Transverse colon (tissue), 4 donors: ENCODE results near the gene WASF2. TPM values are rescaled to one million over a fixed set of nuclear protein-coding genes. Genes with fewer than 3 reads are reported as not detected.
A peak's percentile ranks its signal among the peaks of the same experiment; 100 is the strongest.

Experiments used
- DNase-seq: peaks from one replicate; pipeline ENCODE4 v3.0.0-alpha.2; 2019
- H3K27ac ChIP-seq, 4 donors: fragments of 200-600 bp; sonication (generic); 2 replicates each; pipeline ENCODE4 v1.5.1; 2016 to 2018; ENCODE audit warnings: inconsistent platforms in 4 of 4
- H3K27me3 ChIP-seq: fragments of 200-600 bp; sonication (generic); 2 replicates; pipeline ENCODE4 v1.5.1; 2017; ENCODE audit warnings: inconsistent platforms
- H3K36me3 ChIP-seq, 4 donors: fragments of 200-600 bp; sonication (generic); 2 replicates each; pipeline ENCODE4 v1.5.1; 2017 to 2019; ENCODE audit warnings: inconsistent platforms in 4 of 4
- H3K4me1 ChIP-seq, 4 donors: fragments of 200-600 bp; sonication (generic); 2 replicates each; pipeline ENCODE4 v1.5.1; 2017 to 2020; ENCODE audit warnings: inconsistent platforms in 4 of 4
- H3K4me3 ChIP-seq, 4 donors: fragments of 200-600 bp; sonication (generic); 1 replicate in 1 of 4; 2 replicates in 3 of 4; pipeline versions ENCODE4 v1.5.1 to v1.6.1; 2017 to 2019; ENCODE audit warnings: inconsistent platforms in 4 of 4
- H3K9me3 ChIP-seq, 2 donors: fragments of 200-600 bp; sonication (generic); 2 replicates each; pipeline ENCODE4 v1.5.1; 2017 to 2019; ENCODE audit warnings: inconsistent platforms in 2 of 2
- EP300 ChIP-seq: sonication (generic); formaldehyde crosslinking; IDR thresholded peaks from one replicate; pipeline ENCODE4 v1.6.1; 2017; ENCODE audit warnings: antibody characterized with exemption, low read depth
- POLR2A ChIP-seq: fragments of 450-650 bp; IDR thresholded peaks from one replicate; pipeline ENCODE4 v1.6.1; 2016; ENCODE audit warnings: antibody characterized with exemption, mild to moderate bottlenecking, moderate library complexity
- POLR2AphosphoS5 ChIP-seq, 3 donors: sonication (generic); formaldehyde crosslinking; IDR thresholded peaks; one replicate each; pipeline ENCODE4 v1.6.1; 2016; ENCODE audit warnings: antibody characterized with exemption in 3 of 3
- WGBS, 2 donors: methylation state at CpG; one replicate each; pipeline ENCODE4 v1.1.5; 2018; ENCODE audit warnings: low coverage in 1 of 2; 5-methylcytosine and 5-hydroxymethylcytosine counted together
- in situ Hi-C, 4 donors: fragments of 200-750 bp; cut with MboI; loops; one replicate each; pipeline versions ENCODE4 v1.15.0 to v1.15.1; 2017; ENCODE audit warnings: low sequenced_read_pairs in 3 of 4, low pct_ligation_motif_present in 1 of 4, low pct_unique_long_range_greater_than_20kb in 1 of 4
- intact Hi-C: fragments of 100-400 bp; cut with DNase I; formaldehyde crosslinking; loops from one replicate; pipeline ENCODE4 v1.15.1; 2023; ENCODE audit warnings: low total_unique reads
- total RNA-seq, 4 donors: library from RNA; depleted of rRNA; stranded (reverse); fragments of >200 nt; gene quantifications; one replicate each; pipeline ENCODE4 v1.1.0, GENCODE V29; 2016
- TF ChIP-seq, protein P1 (sequence below), 5 experiments: fragments of 200-600 bp in 3 of 5; fragments of 450-650 bp in 2 of 5; sonication (generic) in 3 of 5; IDR thresholded peaks; 1 replicate in 2 of 5; 2 replicates in 3 of 5; pipeline ENCODE4 v1.5.1; 2016 to 2017; ENCODE audit warnings: antibody characterized with exemption in 5 of 5, inconsistent platforms in 3 of 5, mild to moderate bottlenecking in 2 of 5, moderate library complexity in 1 of 5

WASF2 gene
- total RNA-seq, 4 donors from 2014 or later = 34.6 to 114 (median 60.9) TPM

DNA sequence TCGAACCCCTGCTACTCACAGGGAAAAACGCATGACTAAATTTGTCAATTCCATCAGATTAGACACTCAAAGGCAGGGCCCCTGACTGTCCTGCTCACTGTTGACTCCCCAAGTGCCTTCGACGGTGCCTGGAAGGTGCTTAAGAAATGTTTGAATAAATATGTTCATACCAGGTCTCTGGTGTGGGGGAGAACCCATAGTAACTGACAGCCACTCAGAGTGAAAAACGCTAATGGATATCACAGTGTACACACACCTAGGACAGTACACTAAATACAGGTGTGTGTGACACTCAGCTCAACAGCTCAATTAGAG, 39.7 kb upstream of the WASF2 start:
- no peak overlapping the region for H3K4me3 ChIP-seq
- no peak for TF ChIP-seq EP300
- TF ChIP-seq, protein P1, sequence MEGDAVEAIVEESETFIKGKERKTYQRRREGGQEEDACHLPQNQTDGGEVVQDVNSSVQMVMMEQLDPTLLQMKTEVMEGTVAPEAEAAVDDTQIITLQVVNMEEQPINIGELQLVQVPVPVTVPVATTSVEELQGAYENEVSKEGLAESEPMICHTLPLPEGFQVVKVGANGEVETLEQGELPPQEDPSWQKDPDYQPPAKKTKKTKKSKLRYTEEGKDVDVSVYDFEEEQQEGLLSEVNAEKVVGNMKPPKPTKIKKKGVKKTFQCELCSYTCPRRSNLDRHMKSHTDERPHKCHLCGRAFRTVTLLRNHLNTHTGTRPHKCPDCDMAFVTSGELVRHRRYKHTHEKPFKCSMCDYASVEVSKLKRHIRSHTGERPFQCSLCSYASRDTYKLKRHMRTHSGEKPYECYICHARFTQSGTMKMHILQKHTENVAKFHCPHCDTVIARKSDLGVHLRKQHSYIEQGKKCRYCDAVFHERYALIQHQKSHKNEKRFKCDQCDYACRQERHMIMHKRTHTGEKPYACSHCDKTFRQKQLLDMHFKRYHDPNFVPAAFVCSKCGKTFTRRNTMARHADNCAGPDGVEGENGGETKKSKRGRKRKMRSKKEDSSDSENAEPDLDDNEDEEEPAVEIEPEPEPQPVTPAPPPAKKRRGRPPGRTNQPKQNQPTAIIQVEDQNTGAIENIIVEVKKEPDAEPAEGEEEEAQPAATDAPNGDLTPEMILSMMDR (IDR thresholded peaks at IDR 0.05) = no peak
- no peak for TF ChIP-seq POLR2A
- TF ChIP-seq POLR2AphosphoS5 (IDR thresholded peaks at IDR 0.05) = no peak
- H3K27me3 ChIP-seq = no peaks in the 10 kb centered on the region
- intact Hi-C loops = no loop called here
- WGBS, 2 donors = 67 to 94% methylated on average over 1 to 5 of the region's 5 CpGs
- DNase-seq = no peak
- no peaks in the 10 kb centered on the region for H3K9me3 ChIP-seq
- H3K36me3 ChIP-seq = peaks cover 0 to 4% (median 0%) of the 10 kb centered on the region in 4 donors
- in situ Hi-C loops = no loop called here
- H3K4me1 ChIP-seq = peaks cover 35 to 52% (median 43%) of the 10 kb centered on the region in 4 donors
- peak overlapping the region; percentile 86 to 98 (median 90) for H3K27ac ChIP-seq

- WGBS, 2 donors = 19 to 45% methylated on average over 7 to 17 of the region's 17 CpGs
- Histone ChIP-seq H3K4me1 (peaks cover 35 to 53% (median 44%) of the 10 kb centered on the region in 4 donors), H3K36me3 (peaks cover 0 to 4% (median 0%) of the 10 kb centered on the region in 4 donors), H3K9me3 (no peaks in the 10 kb centered on the region), H3K4me3 (peak overlapping the region in 3 of 4 donors; percentile 32 to 55 (median 50)), H3K27ac (peak overlapping the region; percentile 86 to 98 (median 90)), H3K27me3 (no peaks in the 10 kb centered on the region)
- intact Hi-C loops = no loop called here
- TF ChIP-seq, protein P1 (IDR thresholded peaks at IDR 0.05) = no peak
- TF ChIP-seq POLR2AphosphoS5 (IDR thresholded peaks at IDR 0.05) (peak in 1 of 3 donors; percentile 10), POLR2A (no peak), EP300 (no peak)
- peak; percentile 49 for DNase-seq
- in situ Hi-C loops = no loop called here
Observed at GRCh38 chr1:27528818-27529703, 39.1 kb upstream of the WASF2 start.

DNA sequence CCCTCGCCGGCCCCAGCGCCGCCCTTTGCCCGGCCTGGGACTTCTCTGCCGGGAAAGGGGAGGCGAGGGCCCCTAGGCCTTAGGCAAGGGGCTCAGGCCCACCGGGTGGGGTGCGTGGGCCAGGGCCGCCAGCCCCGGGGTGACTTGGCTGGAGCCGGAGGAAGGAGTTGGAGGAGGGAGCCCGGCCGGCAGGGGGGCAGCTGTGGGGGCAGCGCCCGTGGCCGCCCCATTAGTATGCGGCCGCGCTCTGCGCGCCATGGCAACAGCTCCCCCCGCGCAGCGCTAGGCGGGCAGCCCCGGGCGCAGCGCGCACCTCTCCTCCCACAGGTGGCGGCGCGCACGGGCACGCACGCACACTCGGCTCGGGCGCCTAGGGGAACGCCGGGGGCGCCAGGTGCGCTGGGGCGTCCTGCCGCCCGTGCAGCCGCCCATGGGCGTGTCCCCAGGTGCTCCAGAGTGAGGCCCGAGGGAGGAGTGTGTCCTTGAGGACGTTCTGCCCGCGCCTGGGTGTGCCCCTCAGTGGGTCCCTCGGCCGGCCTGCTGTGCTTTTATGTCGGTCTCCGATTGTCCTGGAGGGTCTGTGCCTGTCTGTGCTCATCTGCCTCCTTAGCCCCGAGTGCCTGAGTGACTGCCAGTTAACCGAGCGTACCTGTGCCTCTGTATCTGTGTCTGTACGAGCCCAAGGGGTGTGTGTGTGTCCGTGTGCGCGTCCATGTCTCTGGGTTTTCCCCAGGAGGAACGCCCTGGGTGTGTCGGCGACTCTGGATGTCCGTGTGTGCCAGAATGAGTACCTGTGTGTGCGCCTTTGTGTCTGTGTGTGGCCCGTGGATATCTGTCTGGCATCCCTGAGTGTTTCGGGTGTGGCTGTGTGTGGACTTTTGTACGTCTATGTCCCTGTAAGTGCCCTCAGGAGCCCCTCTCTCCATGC, 38.2 kb upstream of the WASF2 start:
- Histone ChIP-seq H3K4me1 (peaks cover 40 to 62% (median 52%) of the 10 kb centered on the region in 4 donors), H3K4me3 (peak overlapping the region; percentile 32 to 55 (median 42)), H3K27ac (peak overlapping the region; percentile 86 to 98 (median 90)), H3K27me3 (no peaks in the 10 kb centered on the region), H3K9me3 (no peaks in the 10 kb centered on the region), H3K36me3 (no peaks in the 10 kb centered on the region)
- peak in 2 of 3 donors; percentile 55 to 64 for TF ChIP-seq POLR2AphosphoS5 (IDR thresholded peaks at IDR 0.05)
- TF ChIP-seq, protein P1 (IDR thresholded peaks at IDR 0.05) = peak in 1 of 5 experiments; percentile 32
- TF ChIP-seq EP300 = no peak
- peak; percentile 64 for TF ChIP-seq POLR2A
- WGBS, 2 donors = 7% methylated on average over 41 of the region's 71 CpGs; no CpG with 5 or more reads in 1 of the 2 donors
- in situ Hi-C loops (no loop called here), intact Hi-C loops (no loop called here)
- DNase-seq = peak; percentile 83
